GM12874 (cell line): ENCODE results near the gene GPRC5B.

Source experiments
- CTCF ChIP-seq: IDR thresholded peaks from 2 replicates; pipeline ENCODE4 v1.5.1; 2011; ENCODE audit warnings: low read depth, mild to moderate bottlenecking, control low read depth, low read length, moderate library complexity; ENCODE audit not compliant: insufficient read depth

Gene GPRC5B

GRCh38 chr16:19859603-19860002 lies 25.0 kb downstream of the GPRC5B start:
- no peak for TF ChIP-seq CTCF

- no peak for TF ChIP-seq CTCF
Measured at GRCh38 chr16:19859166-19859565, 25.5 kb downstream of the GPRC5B start.

GRCh38 chr16:19858340-19859018 lies 26.2 kb downstream of the GPRC5B start:
- no peak for TF ChIP-seq CTCF

GRCh38 chr16:19857593-19858339 lies 26.9 kb downstream of the GPRC5B start:
- TF ChIP-seq CTCF = no peak

GRCh38 chr16:19856120-19856519 lies 28.5 kb downstream of the GPRC5B start:
- no peak for TF ChIP-seq CTCF

GRCh38 chr16:19854543-19854876 lies 30.1 kb downstream of the GPRC5B start:
- no peak for TF ChIP-seq CTCF

GRCh38 chr16:19853742-19854542 lies 30.7 kb downstream of the GPRC5B start:
- TF ChIP-seq CTCF = no peak
